Calu3 (cell line): ENCODE data around the gene WDR93. TPM values are rescaled to one million over a fixed set of nuclear protein-coding genes. Genes with fewer than 3 reads are reported as not detected.

Experiments used
- BruUV-seq: library from RNA; stranded (reverse); fragments of 400-500 nt; replicated peaks from 2 replicates; lab custom pipeline; 2021; lab: Mats Ljungman, UMichigan
- CTCF ChIA-PET: fragments of 300-600 bp; sonication (Branson Sonifier 250); formaldehyde crosslinking; loops from one replicate; lab custom pipeline; 2022; ENCODE audit warnings: antibody characterized with exemption; lab: Charles Lee
- DNase-seq: peaks from one replicate; pipeline ENCODE4 v3.0.0; 2022
- H3K27ac Mint-ChIP-seq: one replicate; pipeline ENCODE4 v1.8.0; 2022; ENCODE audit warnings: mixed read lengths; ENCODE audit not compliant: unreplicated experiment
- H3K27me3 Mint-ChIP-seq: one replicate; pipeline ENCODE4 v1.8.0; 2022; ENCODE audit warnings: mixed read lengths; ENCODE audit not compliant: unreplicated experiment
- H3K36me3 Mint-ChIP-seq: one replicate; pipeline ENCODE4 v1.8.0; 2022; ENCODE audit warnings: mild to moderate bottlenecking, moderate library complexity, mixed read lengths; ENCODE audit not compliant: insufficient read depth, unreplicated experiment
- H3K4me1 Mint-ChIP-seq: one replicate; pipeline ENCODE4 v1.8.0; 2022; ENCODE audit warnings: mild to moderate bottlenecking, low read depth, mixed read lengths; ENCODE audit not compliant: unreplicated experiment
- H3K4me3 Mint-ChIP-seq: one replicate; pipeline ENCODE4 v1.8.0; 2022; ENCODE audit warnings: mild to moderate bottlenecking, low read depth, moderate library complexity, mixed read lengths; ENCODE audit not compliant: unreplicated experiment
- H3K9me3 Mint-ChIP-seq: one replicate; pipeline ENCODE4 v1.8.0; 2022; ENCODE audit warnings: low read depth, mixed read lengths; ENCODE audit not compliant: unreplicated experiment
- intact Hi-C: fragments of 100-400 bp; cut with micrococcal nuclease; formaldehyde crosslinking; loops from one replicate; pipeline ENCODE4 v1.10.0; 2022; ENCODE audit not compliant: unreplicated experiment
- total RNA-seq: library from RNA; stranded (reverse); gene quantifications from 2 replicates; pipeline ENCODE4 v1.2.3, GENCODE V29; 2022
- TF ChIP-seq, protein P1 (sequence below): fragments of 200-600 bp; IDR thresholded peaks from one replicate; pipeline ENCODE4 v1.8.0; 2022; ENCODE audit warnings: antibody characterized with exemption; ENCODE audit not compliant: unreplicated experiment

Gene WDR93
- total RNA-seq, 1 experiment from 2014 or later, result not detected

DNA sequence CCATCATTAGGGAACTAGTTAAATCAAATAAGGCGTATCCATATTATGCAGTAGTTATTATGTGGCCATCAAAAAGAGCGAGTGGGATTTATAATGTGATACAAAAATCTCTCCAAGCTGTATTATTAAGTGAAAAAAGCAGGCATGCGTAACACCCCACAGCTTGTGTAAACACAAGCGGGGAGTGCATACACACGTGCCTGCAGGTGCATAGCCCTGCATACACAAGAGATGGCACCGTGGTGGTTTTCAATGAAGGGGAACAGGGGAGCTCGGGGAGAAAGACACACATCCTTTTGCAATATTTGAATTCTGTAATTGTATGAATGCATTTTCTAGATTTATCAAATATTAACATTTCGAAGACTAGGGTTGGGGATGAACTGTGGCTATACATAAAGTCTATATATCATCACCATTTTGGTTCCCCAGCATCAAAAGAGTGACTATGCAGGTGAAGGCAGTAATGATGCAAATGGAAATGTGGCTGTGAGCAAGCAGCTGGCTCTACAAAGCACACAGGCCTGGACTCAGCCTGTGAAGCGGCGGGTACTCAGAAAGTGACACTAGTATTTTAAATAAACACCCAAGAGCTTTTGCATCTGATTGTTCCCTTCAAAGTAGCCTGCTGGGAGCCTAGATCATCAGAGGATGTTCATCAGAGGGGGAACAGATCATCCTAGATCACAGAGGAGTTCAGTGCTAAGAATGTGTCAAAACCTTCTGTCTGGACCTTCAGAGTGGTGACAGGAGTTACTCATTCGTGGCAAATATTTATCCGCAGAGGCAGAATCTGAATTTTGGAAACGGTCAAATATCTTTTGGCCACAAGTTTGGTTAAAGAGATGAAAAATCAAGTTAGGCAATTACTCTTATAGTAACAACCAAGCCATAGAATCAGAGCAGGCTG lies 25.9 kb upstream of the WDR93 start:
- CTCF ChIA-PET, result no interaction called here
- no TSS peak for BruUV-seq
- intact Hi-C loops, result no loop called here
- peak overlapping the region; percentile 41 for H3K4me3 Mint-ChIP-seq
- H3K36me3 Mint-ChIP-seq, result no peaks in the 10 kb centered on the region
- H3K27me3 Mint-ChIP-seq, result no peaks in the 10 kb centered on the region
- TF ChIP-seq, protein P1, sequence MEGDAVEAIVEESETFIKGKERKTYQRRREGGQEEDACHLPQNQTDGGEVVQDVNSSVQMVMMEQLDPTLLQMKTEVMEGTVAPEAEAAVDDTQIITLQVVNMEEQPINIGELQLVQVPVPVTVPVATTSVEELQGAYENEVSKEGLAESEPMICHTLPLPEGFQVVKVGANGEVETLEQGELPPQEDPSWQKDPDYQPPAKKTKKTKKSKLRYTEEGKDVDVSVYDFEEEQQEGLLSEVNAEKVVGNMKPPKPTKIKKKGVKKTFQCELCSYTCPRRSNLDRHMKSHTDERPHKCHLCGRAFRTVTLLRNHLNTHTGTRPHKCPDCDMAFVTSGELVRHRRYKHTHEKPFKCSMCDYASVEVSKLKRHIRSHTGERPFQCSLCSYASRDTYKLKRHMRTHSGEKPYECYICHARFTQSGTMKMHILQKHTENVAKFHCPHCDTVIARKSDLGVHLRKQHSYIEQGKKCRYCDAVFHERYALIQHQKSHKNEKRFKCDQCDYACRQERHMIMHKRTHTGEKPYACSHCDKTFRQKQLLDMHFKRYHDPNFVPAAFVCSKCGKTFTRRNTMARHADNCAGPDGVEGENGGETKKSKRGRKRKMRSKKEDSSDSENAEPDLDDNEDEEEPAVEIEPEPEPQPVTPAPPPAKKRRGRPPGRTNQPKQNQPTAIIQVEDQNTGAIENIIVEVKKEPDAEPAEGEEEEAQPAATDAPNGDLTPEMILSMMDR, result no peak
- H3K9me3 Mint-ChIP-seq, result no peaks in the 10 kb centered on the region
- no peak overlapping the region for H3K27ac Mint-ChIP-seq
- peaks cover 19% of the 10 kb centered on the region for H3K4me1 Mint-ChIP-seq
- no peak for DNase-seq

DNA sequence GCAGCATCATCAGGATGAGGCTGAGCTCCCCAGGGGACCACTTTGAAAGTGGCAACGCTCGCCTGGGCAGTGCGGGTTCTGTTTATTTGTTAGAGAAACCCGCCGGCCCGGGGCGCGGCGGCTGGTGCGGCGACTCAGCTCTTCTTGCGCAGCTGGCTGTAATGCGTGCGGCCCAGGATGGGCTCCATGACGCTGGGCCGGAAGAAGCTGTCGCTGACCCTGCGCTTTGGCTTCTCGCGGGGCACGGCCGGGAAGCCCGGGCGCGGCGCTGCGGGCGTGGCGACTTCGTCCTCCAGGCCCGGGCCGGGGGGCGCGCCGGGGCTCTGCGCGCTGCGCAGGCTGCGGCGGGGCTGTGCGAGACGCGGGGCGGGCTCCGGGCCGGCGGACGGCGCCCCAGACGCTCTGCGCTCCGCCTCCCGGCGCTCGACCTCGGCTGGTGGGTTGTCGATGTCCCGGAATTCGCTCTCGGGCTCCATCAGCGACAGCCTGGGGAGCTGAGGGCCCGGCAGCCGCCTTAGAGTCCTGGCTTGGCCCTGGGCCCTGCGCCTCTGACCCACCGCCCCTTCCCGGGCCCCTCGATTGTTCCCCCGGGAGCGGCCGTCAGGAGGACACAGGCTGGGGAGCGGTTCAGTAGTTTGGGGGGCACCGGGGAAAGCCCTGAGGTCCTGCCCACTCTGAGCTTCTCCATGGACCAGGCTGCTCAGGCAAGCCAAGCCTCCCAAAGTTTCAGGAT lies 25.0 kb upstream of the WDR93 start:
- Mint-ChIP-seq H3K27ac (no peak overlapping the region), H3K4me3 (peak overlapping the region; percentile 41), H3K27me3 (peaks cover 9% of the 10 kb centered on the region), H3K9me3 (no peaks in the 10 kb centered on the region), H3K36me3 (no peaks in the 10 kb centered on the region), H3K4me1 (peaks cover 19% of the 10 kb centered on the region)
- BruUV-seq, result no TSS peak
- intact Hi-C loops, result no loop called here
- peak; percentile 52 for DNase-seq
- CTCF ChIA-PET, result no interaction called here
- TF ChIP-seq, protein P1, result no peak

DNA sequence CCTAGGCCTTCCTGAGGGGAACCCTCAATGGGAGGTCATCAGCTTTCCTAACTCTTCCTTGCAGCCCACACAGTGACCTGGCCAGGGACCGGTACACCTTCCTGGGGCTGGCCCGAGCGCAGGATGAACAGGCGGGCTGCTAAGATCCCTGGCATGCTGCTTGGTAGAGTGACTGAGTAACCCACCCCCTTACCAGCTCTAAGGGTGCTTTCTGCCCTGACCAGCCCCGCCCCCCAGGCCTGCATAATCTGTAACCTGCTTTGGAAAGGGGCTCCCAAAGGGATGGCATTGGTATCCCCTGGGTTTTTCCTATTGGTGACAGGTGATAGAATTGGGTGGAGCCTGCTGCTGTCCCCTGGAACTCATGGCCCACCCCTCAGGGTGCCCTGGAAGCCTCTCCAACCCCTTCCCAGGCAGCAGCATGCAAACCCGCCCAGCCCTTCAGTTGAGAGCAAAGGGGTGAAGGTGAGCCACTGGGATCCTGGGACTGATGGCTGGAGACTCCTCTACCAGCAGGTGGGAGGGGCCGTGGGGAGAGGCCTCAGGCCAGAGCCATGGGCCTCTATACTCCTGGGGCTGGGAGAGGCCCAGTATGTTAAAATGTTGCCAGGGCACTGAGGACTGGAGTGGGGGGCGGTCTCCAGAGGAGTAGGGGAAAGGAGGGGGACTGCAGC lies 24.3 kb upstream of the WDR93 start:
- peaks cover 15% of the 10 kb centered on the region for H3K27me3 Mint-ChIP-seq
- peak overlapping the region; percentile 41 for H3K4me3 Mint-ChIP-seq
- H3K36me3 Mint-ChIP-seq, result no peaks in the 10 kb centered on the region
- H3K4me1 Mint-ChIP-seq, result peaks cover 19% of the 10 kb centered on the region
- CTCF ChIA-PET, result no interaction called here
- no TSS peak for BruUV-seq
- intact Hi-C loops, result no loop called here
- H3K27ac Mint-ChIP-seq, result no peak overlapping the region
- H3K9me3 Mint-ChIP-seq, result no peaks in the 10 kb centered on the region
- TF ChIP-seq, protein P1, result no peak
- DNase-seq, result no peak

DNA sequence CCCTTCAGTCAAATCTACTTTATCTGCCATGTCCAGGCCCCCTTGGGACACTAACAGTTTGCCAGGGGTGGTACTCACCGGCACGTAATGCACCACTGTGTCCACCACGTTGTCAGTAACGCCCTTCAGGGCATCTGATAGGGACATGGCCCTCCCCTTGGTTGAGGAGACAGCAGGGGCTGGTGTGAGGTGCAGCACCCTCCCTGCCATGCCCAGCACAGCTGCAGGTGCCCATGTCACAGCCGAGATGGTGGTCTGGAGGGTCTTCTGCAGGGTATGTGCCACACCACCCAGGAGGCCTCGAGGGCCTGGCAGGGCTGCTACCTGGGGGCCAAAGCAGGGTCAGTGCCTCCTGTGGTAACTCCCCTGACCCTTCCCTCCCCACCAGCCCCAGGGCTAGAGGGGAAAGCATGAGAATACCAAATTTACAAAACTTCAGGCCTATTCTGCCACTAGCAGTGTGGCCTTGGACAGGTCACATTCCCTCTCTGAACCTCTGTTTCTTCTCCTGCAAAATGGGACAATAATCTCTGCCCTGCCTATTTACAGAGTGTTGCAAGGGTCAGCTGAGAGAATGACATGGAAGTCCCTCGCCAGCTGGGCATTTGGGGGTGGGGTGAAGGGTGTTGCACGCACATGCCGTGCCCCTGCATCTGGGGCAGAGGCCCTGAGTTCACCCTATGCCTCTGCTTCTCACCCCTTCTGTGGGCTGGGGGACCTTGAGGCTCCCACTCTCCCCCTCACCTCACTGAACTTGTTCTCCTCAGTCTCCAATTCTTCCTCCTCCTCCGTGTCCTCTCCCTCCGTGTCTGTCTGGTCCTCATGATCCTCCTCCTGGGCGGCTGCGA lies 23.5 kb upstream of the WDR93 start:
- CTCF ChIA-PET, result no interaction called here
- DNase-seq, result no peak
- Mint-ChIP-seq H3K4me1 (peaks cover 19% of the 10 kb centered on the region), H3K36me3 (no peaks in the 10 kb centered on the region), H3K9me3 (no peaks in the 10 kb centered on the region), H3K27me3 (peaks cover 15% of the 10 kb centered on the region), H3K27ac (no peak overlapping the region), H3K4me3 (no peak overlapping the region)
- BruUV-seq, result no TSS peak
- intact Hi-C loops, result no loop called here
- TF ChIP-seq, protein P1, result no peak
